ENCODE results near the gene NOXO1.

The NOXO1 gene

GRCh38 chr16:2001456-2002355 is 20.4 kb upstream of the NOXO1 start:
- DNase-seq (ENCODE audit: low read depth in 2 of 2), result no peak
- no peak for TF ChIP-seq CTCF (IDR thresholded peaks at IDR 0.05; ENCODE audit: low read depth, low read length)
- H3K4me3 ChIP-seq (replicated peaks in 1 of 2; ENCODE audit: low read depth in 2 of 2, low read length in 2 of 2), result no peak overlapping the region

GRCh38 chr16:2001035-2001434 is 19.8 kb upstream of the NOXO1 start:
- H3K4me3 ChIP-seq (replicated peaks in 1 of 2; ENCODE audit: low read depth in 2 of 2, low read length in 2 of 2), result no peak overlapping the region
- no peak for TF ChIP-seq CTCF (IDR thresholded peaks at IDR 0.05; ENCODE audit: low read depth, low read length)
- DNase-seq (ENCODE audit: low read depth in 2 of 2), result no peak

- H3K4me3 ChIP-seq (replicated peaks in 1 of 2; ENCODE audit: low read depth in 2 of 2, low read length in 2 of 2), result no peak overlapping the region
- TF ChIP-seq CTCF (IDR thresholded peaks at IDR 0.05; ENCODE audit: low read depth, low read length), result no peak
- DNase-seq (ENCODE audit: low read depth in 2 of 2), result no peak
These were observed 18.7 kb upstream of the NOXO1 start for GRCh38 chr16:1999866-2000514.

- TF ChIP-seq CTCF (IDR thresholded peaks at IDR 0.05; ENCODE audit: low read depth, low read length), result no peak
- DNase-seq (ENCODE audit: low read depth in 2 of 2), result no peak
- no peak overlapping the region for H3K4me3 ChIP-seq (replicated peaks in 1 of 2; ENCODE audit: low read depth in 2 of 2, low read length in 2 of 2)
These were observed 17.9 kb upstream of the NOXO1 start for GRCh38 chr16:1998852-1999801.

- H3K4me3 ChIP-seq (replicated peaks in 1 of 2; ENCODE audit: low read depth in 2 of 2, low read length in 2 of 2), result no peak overlapping the region
- TF ChIP-seq CTCF (IDR thresholded peaks at IDR 0.05; ENCODE audit: low read depth, low read length), result no peak
- no peak for DNase-seq (ENCODE audit: low read depth in 2 of 2)
These were observed 17.1 kb upstream of the NOXO1 start for GRCh38 chr16:1998360-1998835.

Measured in cardiac fibroblast (primary cell).